ENCODE results near the gene PCDHGA5.
"Not testable (repeated sequence)": the region's sequence is repeated elsewhere in the genome, so short reads cannot be mapped to it uniquely, and the experiment has no call there.

PCDHGA5 gene

DNA sequence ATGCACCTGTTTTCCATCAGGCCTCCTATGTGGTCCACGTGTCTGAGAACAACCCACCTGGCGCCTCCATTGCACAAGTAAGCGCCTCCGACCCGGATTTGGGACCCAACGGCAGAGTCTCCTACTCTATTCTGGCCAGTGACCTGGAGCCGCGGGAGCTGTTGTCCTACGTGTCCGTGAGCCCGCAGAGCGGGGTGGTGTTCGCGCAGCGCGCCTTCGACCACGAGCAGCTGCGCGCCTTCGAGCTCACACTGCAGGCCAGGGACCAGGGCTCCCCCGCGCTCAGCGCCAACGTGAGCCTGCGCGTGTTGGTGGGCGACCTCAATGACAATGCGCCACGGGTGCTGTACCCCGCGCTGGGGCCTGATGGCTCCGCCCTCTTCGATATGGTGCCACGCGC, 12.4 kb upstream of the PCDHGA5 start:
- no peak for DNase-seq (ENCODE audit: low spot score)

DNA sequence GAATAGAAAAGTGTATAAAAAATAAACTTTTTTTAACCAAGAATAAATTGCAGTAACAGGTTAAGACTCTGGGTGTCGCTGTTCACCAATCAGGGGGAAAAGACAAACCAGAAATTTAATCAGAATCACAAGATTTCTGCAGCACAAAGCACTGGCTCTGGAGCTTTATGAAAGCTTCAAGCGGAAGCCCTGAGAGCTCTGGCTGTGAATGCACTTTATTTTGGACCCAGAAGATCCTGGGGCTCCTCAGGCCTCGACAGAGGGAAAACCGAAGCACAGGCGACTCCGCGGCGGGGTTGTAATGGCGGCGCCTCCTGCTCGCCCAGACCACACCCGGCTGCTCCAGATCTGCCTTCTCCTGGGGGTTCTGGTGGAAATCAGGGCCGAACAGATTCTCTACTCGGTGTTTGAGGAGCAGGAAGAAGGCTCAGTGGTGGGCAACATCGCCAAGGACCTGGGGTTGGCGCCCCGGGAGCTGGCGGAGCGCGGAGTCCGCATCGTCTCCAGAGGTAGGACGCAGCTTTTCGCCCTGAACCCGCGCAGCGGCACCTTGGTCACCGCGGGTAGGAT, 9.0 kb upstream of the PCDHGA5 start, which contains the start of gene PCDHGA4:
Gene PCDHGA4, plus strand, starts transcription at position 122 of the 570 bp plus-strand sequence. Its CDS starts 87 bp downstream, at position 209.
- no peak for DNase-seq (ENCODE audit: low spot score)

DNA sequence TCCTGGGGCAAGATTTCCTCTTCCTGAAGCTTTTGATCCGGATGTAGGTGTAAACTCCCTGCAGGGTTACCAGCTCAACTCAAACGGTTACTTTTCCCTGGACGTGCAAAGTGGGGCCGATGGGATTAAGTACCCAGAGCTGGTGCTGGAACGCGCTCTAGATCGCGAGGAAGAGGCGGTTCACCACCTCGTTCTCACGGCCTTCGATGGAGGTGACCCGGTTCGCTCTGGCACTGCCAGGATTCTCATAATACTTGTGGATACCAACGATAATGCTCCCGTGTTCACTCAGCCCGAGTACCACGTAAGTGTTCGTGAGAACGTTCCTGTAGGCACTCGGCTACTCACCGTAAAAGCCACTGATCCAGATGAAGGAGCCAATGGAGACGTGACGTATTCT, 8.3 kb upstream of the PCDHGA5 start:
- DNase-seq (ENCODE audit: low spot score): no peak

DNA sequence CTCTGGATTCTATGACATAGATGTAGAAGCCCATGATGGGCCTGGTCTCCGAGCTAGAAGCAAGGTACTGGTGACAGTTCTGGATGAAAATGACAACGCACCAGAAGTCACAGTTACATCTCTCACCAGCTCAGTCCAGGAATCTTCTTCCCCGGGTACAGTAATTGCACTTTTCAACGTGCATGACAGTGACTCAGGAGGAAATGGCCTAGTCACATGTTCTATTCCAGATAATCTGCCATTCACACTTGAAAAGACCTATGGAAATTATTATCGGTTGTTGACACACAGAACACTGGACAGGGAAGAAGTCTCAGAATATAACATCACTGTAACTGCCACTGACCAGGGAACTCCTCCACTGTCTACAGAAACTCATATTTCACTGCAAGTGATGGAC, 7.8 kb upstream of the PCDHGA5 start:
- no peak for DNase-seq (ENCODE audit: low spot score)

DNA sequence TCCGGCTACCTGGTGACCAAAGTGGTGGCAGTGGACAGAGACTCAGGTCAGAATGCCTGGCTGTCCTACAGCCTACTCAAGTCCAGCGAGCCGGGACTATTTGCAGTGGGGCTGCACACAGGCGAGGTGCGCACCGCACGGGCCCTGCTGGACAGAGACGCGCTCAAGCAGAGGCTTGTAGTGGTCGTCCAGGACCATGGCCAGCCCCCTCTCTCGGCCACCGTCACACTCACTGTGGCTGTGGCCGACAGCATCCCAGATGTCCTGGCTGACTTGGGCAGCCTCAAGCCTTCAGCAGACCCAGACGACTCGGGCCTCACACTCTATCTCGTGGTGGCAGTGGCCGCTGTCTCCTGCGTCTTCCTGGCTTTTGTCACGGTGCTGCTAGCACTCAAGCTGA, 7.0 kb upstream of the PCDHGA5 start:
- no peak for DNase-seq (ENCODE audit: low spot score)

DNA sequence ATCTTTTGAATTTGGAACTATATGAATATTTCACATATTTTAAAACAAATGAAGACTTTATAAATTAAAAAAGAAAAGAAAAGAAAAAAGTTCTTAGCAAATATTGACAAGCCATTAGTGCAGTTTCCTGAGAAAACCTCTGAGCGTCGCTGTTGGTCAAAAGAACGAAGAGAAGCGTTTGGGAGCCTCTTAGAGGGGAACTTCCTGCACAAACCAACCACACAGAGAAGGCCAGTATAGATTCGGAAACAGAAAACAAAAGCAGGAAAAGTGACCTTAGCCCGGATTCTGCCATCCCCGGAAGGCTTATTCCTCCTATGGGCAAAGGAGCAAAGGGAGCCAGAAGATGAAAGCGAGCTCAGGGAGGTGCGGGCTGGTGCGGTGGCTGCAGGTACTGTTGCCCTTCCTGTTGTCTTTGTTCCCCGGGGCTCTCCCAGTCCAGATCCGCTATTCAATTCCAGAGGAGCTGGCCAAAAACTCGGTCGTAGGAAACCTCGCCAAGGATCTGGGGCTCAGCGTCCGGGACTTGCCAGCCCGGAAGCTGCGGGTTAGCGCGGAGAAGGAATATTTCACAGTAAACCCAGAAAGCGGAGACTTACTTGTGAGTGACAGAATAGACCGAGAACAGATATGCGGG, 4.1 kb upstream of the PCDHGA5 start, which contains the start of gene PCDHGB2:
Gene PCDHGB2, plus strand, starts transcription at position 205 of the 637 bp plus-strand sequence. Its CDS starts 142 bp downstream, at position 347.
- no peak for DNase-seq (ENCODE audit: low spot score)

DNA sequence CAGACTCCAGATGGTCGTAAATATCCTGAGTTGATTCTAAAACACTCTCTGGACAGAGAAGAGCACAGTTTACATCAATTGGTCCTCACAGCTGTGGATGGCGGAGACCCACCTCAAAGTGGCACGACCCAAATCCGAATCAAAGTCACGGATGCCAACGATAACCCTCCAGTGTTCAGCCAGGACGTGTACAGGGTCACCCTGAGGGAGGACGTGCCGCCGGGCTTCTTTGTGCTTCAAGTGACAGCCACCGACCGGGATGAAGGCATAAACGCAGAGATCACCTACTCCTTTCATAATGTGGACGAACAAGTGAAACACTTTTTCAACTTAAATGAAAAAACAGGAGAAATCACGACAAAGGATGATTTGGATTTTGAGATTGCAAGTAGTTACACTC, 3.3 kb upstream of the PCDHGA5 start:
- no peak for DNase-seq (ENCODE audit: low spot score)

DNA sequence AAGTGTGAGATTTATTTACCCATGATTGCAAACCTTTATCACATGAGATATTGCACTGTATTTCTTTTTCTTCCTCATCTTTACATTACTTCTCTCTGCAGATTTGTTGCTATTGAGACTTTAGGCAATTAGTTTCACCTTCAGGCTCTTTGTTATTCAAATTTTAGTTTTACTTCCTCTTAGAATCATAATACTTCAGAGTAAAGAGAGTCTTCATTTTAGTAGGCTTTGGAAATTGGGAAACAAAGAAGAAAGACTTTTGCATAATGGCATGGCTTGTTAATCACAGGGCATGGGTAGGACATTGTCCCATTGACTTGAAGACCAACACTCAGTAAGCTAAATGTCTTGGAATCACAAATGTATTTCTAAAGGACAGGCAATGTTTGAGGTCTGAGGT, 1.2 kb upstream of the PCDHGA5 start:
- DNase-seq (ENCODE audit: low spot score): no peak

DNA sequence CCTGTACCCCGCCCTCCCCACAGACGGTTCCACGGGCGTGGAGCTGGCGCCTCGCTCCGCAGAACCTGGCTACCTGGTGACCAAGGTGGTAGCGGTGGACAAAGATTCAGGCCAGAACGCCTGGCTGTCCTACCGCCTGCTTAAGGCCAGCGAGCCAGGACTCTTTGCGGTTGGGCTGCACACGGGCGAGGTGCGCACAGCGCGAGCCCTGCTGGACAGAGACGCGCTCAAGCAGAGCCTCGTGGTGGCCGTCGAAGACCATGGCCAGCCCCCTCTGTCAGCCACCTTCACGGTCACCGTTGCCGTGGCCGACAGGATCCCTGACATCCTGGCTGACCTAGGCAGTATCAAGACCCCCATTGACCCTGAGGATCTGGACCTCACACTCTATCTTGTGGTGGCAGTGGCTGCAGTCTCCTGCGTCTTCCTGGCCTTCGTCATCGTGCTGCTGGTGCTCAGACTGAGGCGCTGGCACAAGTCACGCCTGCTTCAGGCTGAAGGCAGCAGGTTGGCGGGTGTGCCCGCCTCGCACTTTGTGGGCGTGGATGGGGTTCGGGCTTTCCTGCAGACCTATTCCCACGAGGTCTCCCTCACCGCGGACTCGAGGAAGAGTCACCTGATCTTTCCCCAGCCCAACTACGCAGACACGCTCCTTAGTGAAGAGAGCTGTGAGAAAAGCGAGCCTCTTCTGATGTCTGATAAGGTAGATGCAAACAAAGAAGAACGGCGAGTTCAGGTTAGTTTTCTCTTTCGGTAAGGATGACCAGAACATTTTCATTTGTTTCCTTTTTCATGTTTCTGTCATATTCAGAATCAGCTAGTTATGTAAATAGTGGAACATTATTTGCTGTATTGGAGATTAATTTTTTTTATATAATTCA, 2.3 kb downstream of the PCDHGA5 start:
- no peak for DNase-seq (ENCODE audit: low spot score)

DNA sequence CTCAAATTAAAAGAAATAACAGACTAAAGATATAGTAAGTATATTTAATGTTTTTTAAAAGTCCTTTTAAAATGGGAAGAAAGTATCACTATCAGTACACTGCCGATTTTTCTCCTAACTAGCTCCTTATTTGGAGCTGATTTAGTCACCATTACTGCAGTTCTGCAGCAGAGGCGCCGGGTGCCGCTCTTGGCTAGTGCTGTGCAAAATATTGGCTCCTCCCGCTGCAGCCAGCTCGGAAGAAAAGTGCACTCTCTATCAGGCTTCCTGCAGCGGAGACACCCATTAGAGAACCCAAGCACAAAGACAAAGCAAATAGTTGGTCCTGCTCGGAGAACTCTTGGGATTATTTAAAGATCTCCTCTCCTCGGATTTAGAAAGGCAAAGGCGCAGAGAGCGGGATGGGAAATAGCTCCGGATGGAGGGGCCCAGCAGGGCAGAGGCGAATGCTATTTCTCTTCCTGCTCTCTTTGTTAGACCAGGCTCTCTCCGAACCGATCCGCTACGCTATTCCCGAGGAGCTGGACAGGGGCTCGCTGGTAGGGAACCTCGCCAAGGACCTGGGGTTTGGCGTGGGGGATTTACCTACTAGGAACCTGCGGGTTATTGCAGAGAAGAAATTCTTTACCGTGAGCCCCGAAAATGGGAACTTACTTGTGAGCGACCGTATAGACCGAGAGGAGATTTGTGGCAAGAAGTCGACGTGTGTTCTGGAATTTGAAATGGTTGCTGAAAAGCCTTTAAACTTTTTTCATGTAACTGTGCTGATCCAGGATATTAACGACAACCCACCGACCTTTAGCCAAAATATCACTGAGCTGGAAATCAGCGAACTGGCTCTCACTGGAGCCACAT, 6.3 kb downstream of the PCDHGA5 start, which contains the start of gene PCDHGB3:
Gene PCDHGB3, plus strand, starts transcription at position 249 of the 855 bp plus-strand sequence. Its CDS starts 153 bp downstream, at position 402.
- no peak for DNase-seq (ENCODE audit: low spot score)

DNA sequence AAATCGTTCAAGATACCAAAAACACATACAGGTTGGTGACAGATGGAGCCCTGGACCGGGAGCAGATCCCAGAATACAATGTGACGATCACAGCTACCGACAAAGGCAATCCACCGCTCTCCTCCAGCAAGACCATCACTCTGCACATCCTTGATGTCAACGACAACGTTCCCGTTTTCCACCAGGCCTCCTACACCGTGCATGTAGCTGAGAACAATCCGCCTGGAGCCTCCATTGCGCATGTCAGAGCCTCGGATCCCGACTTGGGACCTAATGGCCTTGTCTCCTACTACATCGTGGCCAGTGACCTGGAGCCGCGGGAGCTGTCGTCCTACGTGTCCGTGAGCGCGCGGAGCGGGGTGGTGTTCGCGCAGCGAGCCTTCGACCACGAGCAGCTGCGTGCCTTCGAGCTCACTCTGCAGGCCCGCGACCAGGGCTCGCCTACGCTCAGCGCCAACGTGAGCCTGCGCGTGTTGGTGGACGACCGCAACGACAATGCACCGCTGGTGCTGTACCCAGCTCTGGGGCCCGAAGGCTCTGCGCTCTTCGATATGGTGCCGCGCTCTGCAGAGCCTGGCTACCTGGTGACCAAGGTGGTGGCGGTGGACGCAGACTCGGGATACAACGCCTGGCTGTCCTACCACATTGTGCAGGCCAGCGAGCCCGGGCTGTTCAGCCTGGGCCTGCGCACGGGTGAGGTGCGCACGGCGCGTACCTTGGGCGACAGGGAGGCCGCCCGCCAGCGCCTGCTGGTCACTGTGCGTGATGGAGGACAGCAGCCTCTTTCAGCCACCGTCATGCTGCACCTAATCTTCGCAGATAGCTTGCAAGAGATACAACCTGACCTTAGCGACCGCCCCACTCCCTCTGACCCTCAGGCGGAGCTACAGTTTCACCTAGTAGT, 7.9 kb downstream of the PCDHGA5 start:
- no peak for DNase-seq (ENCODE audit: low spot score)

DNA sequence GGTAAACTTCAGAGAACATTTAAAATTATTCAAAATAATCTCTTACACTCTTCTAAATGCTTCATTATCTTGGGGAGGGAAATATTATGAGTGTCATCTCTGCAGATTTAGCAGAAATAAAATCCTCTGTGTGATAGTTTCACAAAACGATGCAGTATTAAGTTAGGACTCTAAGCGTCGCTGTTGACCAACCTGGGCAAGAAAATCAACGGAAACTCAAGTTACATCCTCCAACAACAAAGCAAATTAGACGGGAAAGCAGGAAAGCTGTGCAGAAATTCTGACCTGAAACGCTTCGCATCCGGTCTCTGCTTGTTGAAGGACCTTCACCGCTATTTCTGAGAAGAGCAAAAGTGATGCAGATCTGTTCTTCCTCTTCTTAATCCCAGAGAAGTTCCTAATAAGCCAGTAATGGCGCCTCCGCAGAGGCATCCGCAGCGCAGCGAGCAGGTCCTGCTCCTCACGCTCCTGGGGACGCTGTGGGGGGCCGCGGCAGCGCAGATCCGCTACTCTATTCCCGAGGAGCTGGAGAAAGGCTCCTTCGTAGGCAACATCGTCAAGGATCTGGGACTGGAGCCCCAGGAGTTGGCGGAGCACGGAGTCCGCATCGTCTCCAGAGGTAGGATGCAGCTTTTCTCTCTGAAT, 9.8 kb downstream of the PCDHGA5 start, which contains the start of gene PCDHGA6:
Gene PCDHGA6, plus strand, starts transcription at position 219 of the 645 bp plus-strand sequence. Its CDS starts 193 bp downstream, at position 412.
- no peak for DNase-seq (ENCODE audit: low spot score)

DNA sequence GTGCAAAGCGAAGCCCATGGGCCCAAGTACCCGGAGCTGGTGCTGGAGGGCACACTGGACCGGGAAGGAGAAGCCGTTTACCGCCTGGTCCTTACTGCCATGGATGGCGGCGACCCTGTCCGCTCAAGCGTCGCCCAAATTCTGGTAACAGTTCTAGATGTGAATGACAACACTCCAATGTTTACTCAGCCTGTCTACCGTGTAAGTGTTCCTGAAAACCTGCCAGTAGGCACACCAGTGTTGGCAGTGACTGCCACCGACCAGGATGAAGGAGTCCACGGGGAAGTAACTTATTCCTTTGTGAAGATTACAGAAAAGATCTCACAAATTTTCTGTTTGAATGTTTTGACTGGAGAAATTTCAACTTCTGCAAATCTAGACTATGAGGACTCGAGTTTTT, 10.7 kb downstream of the PCDHGA5 start:
- no peak for DNase-seq (ENCODE audit: low spot score)

DNA sequence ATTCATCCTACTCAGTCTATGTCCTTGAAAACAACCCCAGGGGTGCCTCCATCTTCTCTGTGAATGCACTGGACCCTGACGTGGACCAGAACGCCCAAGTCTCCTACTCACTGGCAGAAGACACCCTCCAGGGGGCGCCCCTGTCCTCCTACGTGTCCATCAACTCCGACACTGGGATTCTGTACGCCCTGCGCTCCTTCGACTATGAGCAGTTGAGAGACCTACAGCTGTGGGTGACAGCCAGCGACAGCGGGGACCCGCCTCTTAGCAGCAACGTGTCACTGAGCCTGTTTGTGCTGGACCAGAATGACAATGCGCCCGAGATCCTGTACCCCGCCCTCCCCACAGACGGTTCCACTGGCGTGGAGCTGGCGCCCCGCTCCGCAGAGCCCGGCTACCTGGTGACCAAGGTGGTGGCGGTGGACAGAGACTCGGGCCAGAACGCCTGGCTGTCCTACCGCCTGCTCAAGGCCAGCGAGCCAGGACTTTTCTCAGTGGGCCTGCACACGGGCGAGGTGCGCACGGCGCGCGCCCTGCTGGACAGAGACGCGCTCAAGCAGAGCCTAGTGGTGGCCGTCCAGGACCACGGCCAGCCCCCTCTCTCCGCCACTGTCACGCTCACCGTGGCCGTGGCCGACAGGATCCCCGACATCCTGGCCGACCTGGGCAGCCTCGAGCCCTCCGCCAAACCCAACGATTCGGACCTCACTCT, 11.6 kb downstream of the PCDHGA5 start:
- DNase-seq (ENCODE audit: low spot score): not testable (repeated sequence)

DNA sequence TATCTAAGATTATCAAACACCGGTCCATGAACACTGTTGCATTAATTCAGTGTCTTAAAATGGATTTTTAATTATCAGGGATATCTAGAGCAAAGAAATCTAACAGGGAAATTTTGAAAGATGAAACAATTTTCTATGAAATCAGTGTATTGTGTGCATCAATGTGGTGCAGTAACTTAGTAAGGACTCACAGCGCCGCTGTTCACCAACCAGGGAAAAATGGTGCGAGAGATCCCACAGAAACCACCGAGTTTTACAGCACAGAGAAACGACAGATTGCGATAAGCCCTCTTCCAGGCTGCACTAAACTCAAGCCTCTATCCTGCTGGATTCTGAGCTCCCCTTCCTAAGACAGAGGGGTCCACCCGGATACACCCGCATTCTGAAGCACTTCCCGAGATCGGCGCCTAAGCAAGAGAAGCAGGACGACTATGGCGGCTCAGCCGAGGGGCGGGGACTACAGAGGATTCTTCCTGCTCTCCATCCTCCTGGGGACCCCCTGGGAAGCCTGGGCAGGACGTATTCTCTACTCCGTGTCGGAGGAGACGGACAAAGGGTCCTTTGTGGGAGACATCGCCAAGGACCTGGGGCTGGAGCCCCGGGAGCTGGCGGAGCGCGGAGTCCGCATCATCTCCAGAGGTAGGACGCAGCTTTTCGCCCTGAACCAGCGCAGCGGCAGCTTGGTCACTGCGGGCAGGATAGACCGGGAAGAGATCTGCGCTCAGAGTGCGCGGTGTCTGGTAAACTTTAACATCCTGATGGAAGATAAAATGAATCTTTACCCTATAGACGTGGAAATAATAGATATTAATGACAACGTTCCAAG, 18.7 kb downstream of the PCDHGA5 start, which contains the start of gene PCDHGA7:
Gene PCDHGA7, plus strand, starts transcription at position 274 of the 826 bp plus-strand sequence. Its CDS starts 158 bp downstream, at position 432.
- no peak for DNase-seq (ENCODE audit: low spot score)

DNA sequence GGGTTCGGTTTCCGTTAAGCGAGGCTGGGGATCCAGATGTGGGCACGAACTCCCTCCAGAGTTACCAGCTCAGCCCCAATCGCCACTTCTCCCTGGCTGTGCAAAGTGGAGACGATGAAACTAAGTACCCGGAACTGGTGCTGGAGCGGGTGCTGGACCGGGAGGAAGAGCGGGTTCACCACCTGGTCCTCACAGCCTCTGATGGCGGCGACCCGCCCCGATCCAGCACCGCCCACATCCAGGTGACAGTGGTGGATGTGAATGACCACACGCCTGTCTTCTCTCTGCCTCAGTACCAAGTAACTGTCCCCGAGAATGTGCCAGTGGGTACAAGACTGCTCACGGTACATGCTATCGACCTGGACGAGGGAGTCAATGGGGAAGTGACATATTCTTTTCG, 19.4 kb downstream of the PCDHGA5 start:
- DNase-seq (ENCODE audit: low spot score): no peak

DNA sequence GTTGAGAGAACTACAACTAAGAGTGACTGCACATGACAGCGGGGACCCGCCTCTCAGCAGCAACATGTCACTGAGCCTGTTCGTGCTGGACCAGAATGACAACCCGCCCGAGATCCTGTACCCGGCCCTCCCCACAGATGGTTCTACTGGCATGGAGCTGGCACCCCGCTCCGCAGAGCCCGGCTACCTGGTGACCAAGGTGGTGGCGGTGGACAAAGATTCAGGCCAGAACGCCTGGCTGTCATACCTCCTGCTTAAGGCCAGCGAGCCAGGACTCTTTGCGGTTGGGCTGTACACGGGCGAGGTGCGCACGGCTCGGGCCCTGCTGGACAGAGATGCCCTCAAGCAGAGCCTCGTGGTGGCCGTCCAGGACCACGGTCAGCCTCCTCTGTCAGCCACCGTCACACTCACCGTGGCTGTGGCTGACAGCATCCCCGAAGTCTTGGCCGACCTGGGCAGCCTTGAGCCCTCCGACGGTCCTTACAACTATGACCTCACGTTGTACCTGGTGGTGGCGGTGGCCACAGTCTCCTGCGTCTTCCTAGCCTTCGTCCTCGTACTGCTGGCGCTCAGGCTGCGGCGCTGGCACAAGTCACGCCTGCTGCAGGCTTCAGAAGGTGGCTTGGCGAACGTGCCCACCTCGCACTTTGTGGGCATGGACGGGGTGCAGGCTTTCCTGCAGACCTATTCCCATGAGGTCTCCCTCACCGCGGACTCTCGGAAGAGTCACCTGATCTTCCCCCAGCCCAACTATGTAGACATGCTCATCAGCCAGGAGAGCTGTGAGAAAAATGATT, 20.7 kb downstream of the PCDHGA5 start:
- no peak for DNase-seq (ENCODE audit: low spot score)

Measured in hematopoietic multipotent progenitor cell treated with erythropoietin and hydrocortisone succinate and interleukin-3 and kit ligand, for 15 days (in vitro differentiated cells).